ENCODE results near the gene TMEM42.

DNA sequence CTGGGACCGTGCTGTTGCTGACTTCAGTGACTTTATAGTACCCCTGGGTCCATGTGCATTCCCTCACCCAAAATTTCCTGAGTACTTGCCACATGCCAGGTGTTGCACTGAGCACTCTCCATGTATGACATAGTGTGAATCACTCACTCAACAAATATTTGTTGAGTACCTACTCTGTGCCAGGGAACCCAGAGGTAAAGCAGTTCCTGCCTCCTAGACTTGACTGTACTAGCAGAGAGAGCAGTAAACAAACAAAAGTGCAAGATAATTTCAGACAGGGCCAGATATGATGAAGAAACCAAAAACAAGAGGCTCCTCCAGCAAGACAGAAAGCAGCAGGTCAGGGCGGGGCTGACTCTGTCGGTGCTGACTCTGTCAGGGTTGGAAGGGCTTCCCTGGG is 24.8 kb downstream of the TMEM42 start:
- TF ChIP-seq POLR2AphosphoS5 (IDR thresholded peaks at IDR 0.05; ENCODE audit: borderline replicate concordance, low read depth, low read length) (no peak), EZH2 (IDR thresholded peaks at IDR 0.05) (no peak)

Measured in SK-N-MC (cell line).